HG03575 (cell line): ENCODE results near the gene SORBS1.

Experiments used
- ATAC-seq: cut with Tn5 transposase; IDR thresholded peaks from one replicate; pipeline ENCODE4 v1.9.1; 2021; ENCODE audit not compliant: unreplicated experiment, insufficient number of reproducible peaks, low FRiP score; ENCODE audit errors: extremely low read depth

The SORBS1 gene

DNA sequence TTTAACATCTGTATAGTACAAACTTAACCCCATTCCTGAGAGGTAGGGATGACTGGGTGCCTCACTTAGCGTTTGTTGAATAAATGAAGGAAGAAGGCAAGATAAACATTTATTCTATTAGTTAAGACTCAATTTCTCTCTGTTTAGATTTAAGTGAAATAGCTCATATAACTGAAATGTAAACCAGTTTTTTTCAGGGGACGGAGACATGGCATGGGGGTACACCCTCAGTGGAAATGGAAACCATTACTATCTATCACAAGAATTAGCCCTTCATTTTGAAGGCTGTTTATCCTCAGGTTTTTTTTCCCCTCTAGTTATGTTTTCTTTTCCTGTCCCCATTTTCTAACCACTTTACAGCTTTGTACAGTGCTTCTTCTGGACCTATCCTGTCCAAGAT lies 234.8 kb downstream of the SORBS1 start:
- ATAC-seq: no peak

DNA sequence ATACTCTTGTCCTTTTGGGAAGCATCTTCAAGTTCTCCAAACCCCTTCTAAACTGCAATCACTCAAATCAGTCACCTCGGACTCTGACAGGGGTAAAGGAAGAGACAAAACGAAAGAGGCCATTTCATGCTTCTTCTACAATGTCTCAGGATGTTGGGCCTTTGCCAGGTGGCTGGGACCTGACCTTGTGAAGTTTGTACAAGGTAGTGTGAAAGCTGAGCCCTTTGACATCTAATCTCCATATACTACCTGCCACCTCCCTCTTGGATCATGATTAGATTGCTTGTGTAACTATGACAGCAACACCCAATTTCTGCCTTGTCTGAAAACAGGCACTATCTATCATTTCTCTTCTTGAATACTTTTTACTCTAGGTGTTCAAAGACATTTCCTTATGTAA lies 235.3 kb downstream of the SORBS1 start:
- ATAC-seq: no peak

DNA sequence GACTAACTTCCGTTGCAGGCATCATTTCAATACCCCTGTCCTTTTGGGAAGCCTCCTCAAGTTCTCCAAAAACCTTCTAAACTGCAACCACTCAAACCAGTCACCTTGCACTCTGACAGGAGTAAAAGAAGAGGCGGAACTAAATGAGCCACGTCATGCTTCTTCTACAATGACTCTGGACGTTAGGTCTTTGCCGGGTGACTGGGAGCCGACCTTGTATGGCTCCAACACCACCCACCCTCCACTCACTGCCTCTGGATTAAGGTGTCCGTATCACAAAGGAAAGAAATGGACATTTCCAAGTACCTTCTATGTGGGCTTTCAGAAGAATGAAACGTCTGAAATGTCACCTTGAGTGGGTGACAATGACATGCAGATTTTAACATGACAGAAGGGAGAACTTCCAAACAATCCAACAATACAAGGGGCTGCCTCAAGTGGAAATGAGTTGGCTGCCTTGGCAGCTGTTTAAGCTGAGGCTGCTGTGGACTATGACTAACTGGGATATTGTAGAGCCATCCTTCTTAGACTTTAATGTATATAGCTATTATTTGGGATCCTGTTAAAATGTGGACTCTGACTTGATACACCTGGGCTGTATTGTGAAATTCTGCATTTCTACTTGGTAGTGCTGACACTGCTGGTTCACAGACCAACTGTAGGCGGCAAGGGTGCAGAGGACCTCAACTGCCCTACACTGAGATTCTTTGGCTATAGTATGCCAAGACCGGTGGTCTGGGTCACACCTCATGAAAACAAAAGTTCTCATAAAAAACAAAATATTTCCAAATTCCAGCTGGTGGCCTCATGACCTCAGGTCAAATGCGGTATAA lies 236.5 kb downstream of the SORBS1 start:
- no peak for ATAC-seq

DNA sequence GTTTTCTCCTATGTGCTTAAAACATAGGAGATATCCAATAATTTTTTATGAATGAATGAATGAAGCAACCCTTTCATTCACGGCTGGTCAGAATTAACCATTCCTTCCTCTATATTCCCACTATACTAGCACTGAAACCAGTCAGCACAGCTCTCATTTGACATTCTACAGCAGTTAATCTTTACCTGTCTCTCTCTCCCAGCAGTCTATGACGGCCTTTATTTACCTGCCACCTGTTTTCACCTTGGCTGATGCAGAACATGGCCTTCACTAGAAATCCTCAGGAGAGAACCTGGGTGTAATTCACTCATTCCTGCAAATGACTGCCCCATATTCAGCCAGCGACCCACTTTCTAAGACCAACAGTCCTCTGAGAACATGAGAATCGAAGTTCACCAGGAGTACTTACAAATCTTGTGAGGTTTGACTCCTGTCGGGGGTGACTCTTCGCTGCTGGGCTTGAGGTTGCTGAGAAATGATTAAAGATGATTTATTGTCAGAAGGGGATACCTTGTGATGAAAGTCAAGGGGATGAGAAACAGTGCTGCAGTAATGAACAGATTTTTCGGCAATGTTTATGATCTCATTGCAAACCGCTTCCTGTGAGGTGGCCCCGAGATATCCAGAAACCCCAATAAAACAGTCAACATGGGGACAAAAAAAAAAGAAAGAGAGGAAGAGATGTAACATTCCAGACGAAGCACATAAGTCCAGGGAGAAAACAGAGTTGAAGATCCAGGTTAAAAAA lies 239.4 kb downstream of the SORBS1 start:
- no peak for ATAC-seq

DNA sequence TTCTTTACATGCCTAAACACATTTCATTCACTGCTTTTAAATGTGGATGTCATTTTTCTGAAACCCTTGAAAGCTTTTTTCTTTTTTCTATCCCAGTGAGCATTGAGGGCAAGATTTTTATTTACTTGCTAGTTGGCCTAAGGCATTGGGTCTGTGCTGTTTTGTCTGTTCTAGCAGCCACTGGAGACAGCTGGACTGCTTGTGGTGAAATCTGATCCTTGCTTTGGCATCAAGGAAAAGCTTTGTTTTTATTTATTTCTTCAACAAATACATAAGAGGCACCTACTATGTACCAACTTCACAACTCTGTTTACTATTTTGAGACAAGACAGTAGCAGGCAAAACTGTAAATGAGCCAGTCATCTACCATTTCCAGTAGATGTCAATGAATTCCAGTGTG lies 241.9 kb downstream of the SORBS1 start:
- no peak for ATAC-seq

DNA sequence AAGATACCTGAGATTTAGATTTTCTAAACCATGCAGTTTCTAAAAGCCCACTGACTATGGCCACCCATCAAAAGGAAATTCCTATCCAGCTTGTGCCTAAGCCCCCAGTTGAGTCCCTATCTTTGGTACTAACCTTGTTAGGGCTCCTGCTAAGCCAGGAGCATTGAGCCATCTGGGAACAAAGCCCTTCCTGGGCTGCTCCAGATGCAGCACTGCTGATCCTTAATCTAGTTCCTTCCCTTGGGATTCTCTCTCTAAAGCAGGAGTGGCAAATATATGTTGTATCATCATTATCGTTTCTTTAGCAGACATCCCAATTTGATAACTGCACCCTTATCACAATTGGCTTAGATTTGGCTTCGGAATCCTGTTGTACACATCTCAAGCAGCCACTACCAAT lies 245.7 kb downstream of the SORBS1 start:
- ATAC-seq: no peak

DNA sequence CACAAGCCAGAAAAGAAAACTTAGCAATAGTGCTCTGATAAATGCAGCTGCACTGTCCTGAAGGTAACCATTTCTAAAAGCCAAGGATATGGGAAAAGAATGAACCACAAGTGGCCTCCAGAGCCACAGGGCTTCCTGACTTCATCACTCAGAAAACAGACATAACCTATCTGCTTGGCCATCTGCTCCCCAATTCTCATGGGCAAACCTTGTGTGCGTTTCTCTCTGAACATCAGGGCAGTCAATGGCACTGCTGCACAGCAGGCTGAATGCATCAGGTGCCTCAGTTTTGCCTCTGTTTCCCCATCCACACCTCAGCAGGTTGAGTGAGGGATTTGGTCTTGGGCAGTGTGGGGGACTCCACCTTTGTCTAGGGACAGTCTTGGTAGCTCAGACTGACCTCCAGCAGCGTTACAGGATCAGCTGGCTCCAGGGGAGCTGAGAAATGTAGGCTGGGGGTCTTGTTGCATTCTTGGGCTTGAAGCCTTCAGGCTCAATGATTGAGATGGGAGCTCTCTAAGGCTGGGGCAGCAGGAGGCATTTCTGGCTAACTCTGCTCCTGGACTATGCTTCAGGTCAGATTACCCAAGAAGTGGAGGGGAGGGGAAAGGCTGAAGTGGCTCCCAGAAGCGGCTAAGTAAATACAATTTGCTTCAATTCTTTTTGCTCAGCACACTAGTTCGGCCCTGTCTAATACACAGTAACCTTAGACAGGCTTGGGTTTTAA lies 246.8 kb downstream of the SORBS1 start:
- no peak for ATAC-seq

DNA sequence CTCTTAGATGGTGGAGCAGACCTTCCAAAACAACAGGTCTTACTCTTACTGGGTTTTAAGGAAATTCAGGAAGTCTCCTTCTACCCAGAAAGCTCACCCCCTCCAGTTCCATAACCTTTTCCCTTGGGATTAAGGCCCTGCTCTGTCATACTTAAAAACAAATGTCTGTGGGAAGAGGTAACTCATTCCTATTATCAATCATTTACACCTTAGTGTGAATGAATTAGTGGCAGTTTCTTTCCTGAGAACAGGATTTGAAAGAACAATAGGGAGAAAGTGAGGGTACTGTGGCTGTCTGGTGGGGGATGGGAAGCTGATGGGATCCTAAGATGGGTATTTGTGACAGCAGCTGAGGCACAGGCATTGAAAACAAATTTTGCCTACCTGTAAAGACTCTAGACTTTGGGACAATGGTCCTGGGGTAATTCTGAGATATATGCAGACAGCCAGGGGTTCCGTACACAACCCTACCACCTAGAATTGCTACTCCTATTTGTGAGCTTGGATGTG lies 248.1 kb downstream of the SORBS1 start:
- no peak for ATAC-seq

DNA sequence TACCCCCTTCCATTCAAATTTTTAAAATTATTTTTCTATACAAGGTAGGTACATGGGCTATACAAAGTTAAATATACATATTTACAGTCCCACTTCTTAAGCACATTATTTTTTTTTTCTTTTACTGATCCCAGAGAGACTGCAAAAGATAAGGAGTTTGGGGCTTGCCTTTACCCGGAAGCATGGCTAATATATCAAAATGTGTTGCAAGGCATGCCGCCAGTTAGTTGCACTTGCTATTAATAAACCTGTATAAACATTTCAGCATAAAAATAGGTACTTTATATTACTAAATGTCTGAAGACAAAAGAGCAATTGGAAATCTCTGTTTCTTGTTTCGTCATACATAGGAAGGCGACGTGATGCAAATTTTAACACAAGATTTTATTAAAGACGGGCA lies 248.9 kb downstream of the SORBS1 start:
- ATAC-seq: no peak

DNA sequence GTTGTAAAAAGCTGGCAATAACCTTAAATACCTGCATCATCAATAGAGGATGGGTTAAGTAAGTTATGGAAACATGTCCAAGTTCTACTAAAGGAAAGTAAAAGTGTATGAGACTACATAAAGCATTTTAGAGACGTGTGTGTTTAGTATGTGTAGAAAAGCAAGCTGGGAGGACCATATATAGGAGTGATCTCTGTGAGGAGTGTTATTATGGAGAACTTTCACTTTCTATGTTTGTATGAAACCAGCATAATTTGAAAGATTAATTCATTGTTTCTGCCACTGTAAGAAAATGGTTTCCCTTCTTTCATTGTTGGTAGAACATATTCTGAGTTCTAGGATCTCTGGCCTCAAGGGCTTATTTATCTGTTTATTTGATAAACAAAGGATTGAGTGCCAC lies 251.2 kb downstream of the SORBS1 start:
- ATAC-seq: no peak

DNA sequence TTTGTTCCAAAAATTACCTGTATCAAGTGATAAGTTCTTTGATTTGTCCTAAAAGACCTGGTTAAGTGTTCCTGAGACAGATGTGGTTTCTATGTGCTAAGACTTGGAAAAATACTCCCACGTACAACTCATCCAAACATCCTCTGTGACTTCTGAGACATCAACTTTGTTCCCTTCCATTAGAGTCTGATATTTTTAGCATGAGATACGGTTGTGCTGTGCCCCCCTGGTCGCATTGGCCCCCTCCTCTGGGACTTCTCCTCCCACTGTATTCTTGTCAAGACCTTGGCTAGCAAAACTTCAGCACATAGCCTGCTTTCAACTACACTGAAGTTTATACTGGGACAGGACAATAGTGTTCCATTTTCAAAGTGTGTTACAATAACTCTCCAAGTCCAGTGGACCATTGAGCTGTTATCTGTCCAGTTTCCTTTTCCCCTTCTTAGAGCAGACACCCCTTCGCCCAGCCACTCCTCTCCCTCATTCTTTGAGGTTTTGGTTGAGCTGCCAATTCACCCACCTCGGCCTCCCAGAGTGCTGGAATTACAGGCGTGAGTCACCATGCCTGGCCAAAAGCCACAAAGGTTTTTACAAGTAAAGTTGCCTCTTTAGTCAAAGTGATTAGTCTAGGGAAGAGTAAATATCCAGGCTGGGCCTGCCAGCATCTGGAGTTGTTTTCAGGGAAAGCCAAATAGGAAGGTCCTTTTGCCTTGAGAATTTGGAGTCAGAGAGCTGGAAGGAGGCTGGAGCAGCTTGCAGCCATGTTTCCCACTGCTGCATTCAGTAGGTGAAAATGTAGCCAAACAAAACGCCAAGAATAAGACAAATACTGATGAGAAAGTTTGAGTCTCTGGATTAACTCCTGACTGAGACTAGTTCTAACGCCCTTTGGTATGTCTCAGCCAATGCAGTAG lies 252.5 kb downstream of the SORBS1 start:
- ATAC-seq: no peak

DNA sequence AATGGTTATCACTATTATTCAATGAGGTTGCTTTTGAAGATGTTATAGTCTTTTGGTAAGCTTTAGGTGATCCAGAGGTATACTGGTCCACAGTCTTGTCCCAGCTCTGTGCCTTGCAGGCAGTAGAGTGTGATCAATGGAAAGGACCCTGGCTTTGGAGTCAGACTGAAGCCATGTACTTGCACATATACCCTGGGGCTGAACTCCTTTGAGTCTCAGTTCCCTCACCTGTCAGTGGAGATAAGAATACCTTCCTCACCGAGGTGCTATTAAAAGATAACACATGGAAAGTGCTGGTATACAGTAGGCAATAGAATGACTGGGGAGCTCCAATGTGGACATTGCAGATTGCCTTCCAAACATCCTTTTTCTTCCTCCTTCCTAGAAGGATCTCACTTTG lies 254.3 kb downstream of the SORBS1 start:
- no peak for ATAC-seq

DNA sequence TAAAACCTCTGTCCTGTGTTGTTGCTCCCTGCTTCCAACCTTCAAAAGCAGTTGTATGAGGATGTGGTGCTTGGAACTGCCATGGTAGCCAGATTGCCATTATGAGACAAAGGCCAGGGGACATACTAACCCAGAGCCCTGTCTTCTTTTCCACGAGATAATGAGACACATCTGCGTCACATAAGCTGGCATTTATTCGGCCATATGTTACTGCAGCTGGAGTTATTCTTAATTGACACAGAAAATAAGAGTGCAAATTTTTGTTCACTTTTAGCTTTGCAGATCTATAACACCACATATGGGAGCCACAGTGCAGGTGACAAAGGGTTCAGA lies 254.9 kb downstream of the SORBS1 start:
- ATAC-seq: no peak

DNA sequence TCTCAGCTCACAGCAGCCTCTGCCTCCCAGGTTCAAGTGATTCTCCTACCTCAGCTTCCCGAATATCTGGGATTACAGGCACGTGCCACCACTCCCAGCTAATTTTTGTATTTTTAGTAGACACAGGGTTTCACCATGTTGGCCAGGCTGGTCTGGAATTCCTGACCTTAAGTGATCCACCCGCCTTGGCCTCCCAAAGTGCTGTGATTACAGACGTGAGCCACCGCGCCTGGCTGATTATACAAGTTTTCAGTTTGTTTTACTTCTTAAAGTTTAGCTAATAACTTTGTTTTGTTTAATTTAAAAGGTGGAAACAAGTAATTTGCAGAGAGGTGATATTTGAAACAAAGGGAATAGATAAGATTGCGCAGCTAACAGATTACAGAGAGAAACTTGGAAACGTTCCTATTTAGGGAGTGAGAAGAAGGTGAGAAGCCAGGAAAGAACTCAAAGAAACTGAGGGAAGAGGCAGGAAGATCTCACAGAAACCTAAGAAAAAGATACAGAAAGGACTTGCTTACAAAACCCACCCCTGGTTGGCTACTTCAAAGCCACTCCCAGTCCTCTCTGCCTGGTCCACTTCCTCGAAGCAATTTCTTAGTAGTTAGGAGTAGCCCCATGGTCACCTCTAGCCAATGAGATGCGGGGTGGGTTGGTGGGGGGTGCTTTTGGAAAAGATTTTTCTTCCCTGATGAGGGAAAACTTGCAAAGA lies 255.4 kb downstream of the SORBS1 start:
- ATAC-seq: no peak

DNA sequence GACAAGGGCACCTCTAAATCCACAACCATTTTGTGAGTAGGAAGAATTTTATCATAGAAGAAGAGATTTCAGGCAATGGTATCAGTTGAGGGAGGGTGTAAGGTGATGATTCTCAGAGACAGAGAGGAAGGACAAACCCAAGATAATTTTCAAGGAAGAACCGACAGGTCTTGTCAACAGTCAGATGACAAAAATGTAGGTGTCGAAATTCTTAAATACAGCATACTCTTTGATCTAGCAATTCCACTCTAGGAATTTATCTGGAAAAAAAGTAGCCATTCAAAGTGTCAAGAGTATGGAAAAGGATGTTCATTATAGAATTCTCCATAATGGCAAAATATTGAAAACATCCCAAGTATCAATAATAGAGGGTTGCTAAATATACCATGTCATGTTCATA lies 256.2 kb downstream of the SORBS1 start:
- ATAC-seq: no peak

DNA sequence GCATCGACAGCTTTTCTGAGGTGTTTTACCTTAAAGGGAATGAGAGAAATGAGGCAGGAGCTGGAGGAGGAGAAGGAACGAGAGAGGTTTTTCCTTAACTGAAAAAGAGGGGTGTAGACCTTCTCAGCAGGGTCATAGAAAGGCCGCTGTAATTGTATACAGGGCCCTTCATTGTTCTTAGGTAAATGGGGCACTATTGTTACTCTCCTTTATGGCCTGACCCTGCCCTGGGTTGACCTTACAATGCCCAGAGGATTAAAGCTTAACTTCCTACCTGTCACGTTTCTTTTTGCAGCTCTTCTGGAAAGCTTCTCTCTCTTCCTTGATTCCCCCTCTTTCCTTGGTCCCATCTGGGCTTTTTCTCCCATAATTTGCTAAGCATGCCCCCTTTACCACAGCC lies 256.7 kb downstream of the SORBS1 start:
- ATAC-seq: no peak

DNA sequence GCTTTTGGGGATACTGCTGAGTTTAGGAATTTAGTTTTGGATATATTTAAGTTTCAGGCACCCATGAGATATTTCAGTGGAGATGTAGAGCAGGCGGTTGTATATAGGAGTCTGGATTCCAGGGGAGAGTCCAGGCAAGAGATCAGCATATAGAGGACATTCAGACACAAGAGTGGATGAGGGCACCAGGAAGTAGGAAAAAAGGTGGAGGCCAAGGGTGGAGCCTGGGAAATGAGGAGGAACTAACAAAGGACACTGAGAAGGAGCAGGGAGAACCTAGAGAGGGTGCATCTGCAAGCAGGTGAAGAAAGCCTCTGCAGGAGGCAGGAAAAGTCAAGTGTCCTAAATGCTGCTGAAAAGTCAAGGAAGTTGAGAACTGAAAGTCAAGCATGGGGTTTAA lies 257.2 kb downstream of the SORBS1 start:
- no peak for ATAC-seq

DNA sequence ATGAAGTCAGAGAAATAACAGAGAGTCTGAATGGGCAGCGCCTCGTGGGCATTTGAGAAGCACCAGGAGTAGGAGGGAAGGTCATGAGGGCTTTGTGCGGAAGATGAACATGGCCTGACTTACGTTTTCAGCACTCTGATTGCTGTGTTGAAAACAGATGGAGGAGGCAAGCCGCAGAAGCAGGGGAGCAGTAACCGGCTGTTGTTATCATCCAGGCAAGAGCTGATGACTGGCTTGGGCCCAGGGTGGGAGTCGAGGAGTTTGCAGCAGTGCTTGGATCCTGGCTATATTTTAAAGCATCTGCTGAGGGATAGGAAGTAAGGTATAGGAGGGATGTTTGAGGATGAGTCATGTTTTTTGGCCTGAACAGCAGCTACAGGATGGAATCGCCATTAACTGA lies 257.6 kb downstream of the SORBS1 start:
- ATAC-seq: no peak
